HG02852 (cell line): ENCODE data around the gene AKT2.
A peak's percentile ranks its signal among the peaks of the same experiment; 100 is the strongest.

Source experiments
- ATAC-seq: cut with Tn5 transposase; IDR thresholded peaks from one replicate; pipeline ENCODE4 v1.9.1; 2021; ENCODE audit warnings: mild to moderate bottlenecking, moderate library complexity; ENCODE audit not compliant: unreplicated experiment

The AKT2 gene

GRCh38 chr19:40302224-40303011 lies 17.3 kb upstream of the AKT2 start:
- no peak for ATAC-seq

- ATAC-seq: no peak
Measured at GRCh38 chr19:40300668-40301067, 15.5 kb upstream of the AKT2 start.

GRCh38 chr19:40298026-40298425 lies 12.9 kb upstream of the AKT2 start:
- ATAC-seq: no peak

GRCh38 chr19:40294560-40294959 lies 9.4 kb upstream of the AKT2 start:
- ATAC-seq: no peak

- ATAC-seq: no peak
Measured at GRCh38 chr19:40286971-40287421, 1.9 kb upstream of the AKT2 start.

GRCh38 chr19:40286235-40286970 lies 1.3 kb upstream of the AKT2 start:
- no peak for ATAC-seq

- peak; percentile 88 for ATAC-seq
Measured at GRCh38 chr19:40285353-40286234, 449 bp upstream of the AKT2 start.

- no peak for ATAC-seq
Measured at GRCh38 chr19:40284251-40284500, 969 bp downstream of the AKT2 start.

- no peak for ATAC-seq
Measured at GRCh38 chr19:40283414-40284250, 1.5 kb downstream of the AKT2 start.

GRCh38 chr19:40282920-40283319 lies 2.2 kb downstream of the AKT2 start:
- ATAC-seq: no peak

GRCh38 chr19:40282209-40282580 lies 3.0 kb downstream of the AKT2 start:
- no peak for ATAC-seq

- ATAC-seq: no peak
Measured at GRCh38 chr19:40281381-40282208, 3.5 kb downstream of the AKT2 start.

- no peak for ATAC-seq
Measured at GRCh38 chr19:40280608-40281221, 4.4 kb downstream of the AKT2 start.

- ATAC-seq: no peak
Measured at GRCh38 chr19:40279761-40280607, 5.2 kb downstream of the AKT2 start.

- no peak for ATAC-seq
Measured at GRCh38 chr19:40279120-40279551, 6.0 kb downstream of the AKT2 start.

GRCh38 chr19:40278361-40279035 lies 6.6 kb downstream of the AKT2 start:
- no peak for ATAC-seq

GRCh38 chr19:40277356-40278059 lies 7.6 kb downstream of the AKT2 start:
- ATAC-seq: no peak
